Neural cell (in vitro differentiated cells): ENCODE data around the gene CGNL1. TPM values are rescaled to one million over a fixed set of nuclear protein-coding genes. Genes with fewer than 3 reads are reported as not detected.

Experiments
- H2AFZ ChIP-seq: fragments of 200-600, 300-800 bp; sonication (generic), shearing (Covaris generic); 2 replicates; pipeline ENCODE4 v1.6.0; 2014; ENCODE audit warnings: low read depth, mild to moderate bottlenecking, antibody characterized with exemption, low read length, moderate library complexity
- H3F3A ChIP-seq: fragments of 200-600 bp; shearing (Covaris generic); 2 replicates; pipeline ENCODE4 v1.6.1; 2016; ENCODE audit warnings: mild to moderate bottlenecking, moderate library complexity, mixed read lengths, antibody characterized with exemption, low read length; ENCODE audit not compliant: insufficient read depth, poor library complexity, severe bottlenecking
- H3K27ac ChIP-seq: fragments of 200-600, 300-800 bp; sonication (generic), shearing (Covaris generic); 2 replicates; pipeline ENCODE4 v1.5.1; 2014; ENCODE audit warnings: mild to moderate bottlenecking, low read length, moderate library complexity
- H3K27me3 ChIP-seq: fragments of 300-800, 200-600 bp; sonication (generic), shearing (Covaris generic); 2 replicates; pipeline ENCODE4 v1.6.0; 2014; ENCODE audit warnings: mild to moderate bottlenecking, low read depth, low read length, moderate library complexity; ENCODE audit not compliant: insufficient read depth
- H3K36me3 ChIP-seq: fragments of 300-800, 200-600 bp; sonication (generic), shearing (Covaris generic); 2 replicates; pipeline ENCODE4 v1.5.1; 2014; ENCODE audit warnings: mild to moderate bottlenecking, antibody characterized with exemption, low read length, moderate library complexity; ENCODE audit not compliant: insufficient read depth
- H3K4me2 ChIP-seq: fragments of 300-800, 200-600 bp; sonication (generic), shearing (Covaris generic); 2 replicates; pipeline ENCODE4 v1.6.0; 2014; ENCODE audit warnings: mild to moderate bottlenecking, low read length
- H3K4me3 ChIP-seq: fragments of 300-800, 200-600 bp; sonication (generic), shearing (Covaris generic); 2 replicates; pipeline ENCODE4 v1.5.1; 2014; ENCODE audit warnings: mild to moderate bottlenecking, low read length, moderate library complexity
- H3K79me2 ChIP-seq: fragments of 200-600 bp; shearing (Covaris generic); replicated peaks from 2 replicates; pipeline ENCODE4 v1.6.0; 2014; ENCODE audit warnings: mild to moderate bottlenecking, low read length, moderate library complexity; ENCODE audit not compliant: insufficient read depth
- H3K9ac ChIP-seq: fragments of 300-800, 200-600 bp; sonication (generic), shearing (Covaris generic); 2 replicates; pipeline ENCODE4 v1.6.1; 2016; ENCODE audit warnings: mild to moderate bottlenecking, low read length, mixed read lengths
- H3K9me2 ChIP-seq: fragments of 200-600 bp; shearing (Covaris generic); 2 replicates; pipeline ENCODE4 v1.6.1; 2016; ENCODE audit warnings: mild to moderate bottlenecking, low read length, mixed read lengths; ENCODE audit not compliant: insufficient read depth
- H3K9me3 ChIP-seq: fragments of 200-600, 300-800 bp; sonication (generic), shearing (Covaris generic); 2 replicates; pipeline ENCODE4 v1.6.1; 2016; ENCODE audit warnings: mild to moderate bottlenecking, mixed run types, low read length, moderate library complexity, mixed read lengths
- H4K20me1 ChIP-seq: fragments of 200-600 bp; shearing (Covaris generic); 2 replicates; pipeline ENCODE4 v1.6.1; 2016; ENCODE audit warnings: mild to moderate bottlenecking, mixed run types; ENCODE audit not compliant: insufficient read depth
- CTCF ChIP-seq: fragments of 450-650 bp; IDR thresholded peaks from 2 replicates; pipeline ENCODE4 v1.5.1; 2014; ENCODE audit warnings: antibody characterized with exemption, mild to moderate bottlenecking, moderate library complexity; ENCODE audit not compliant: poor library complexity, severe bottlenecking
- EP300 ChIP-seq: fragments of 450-650 bp; conservative IDR thresholded peaks from 2 replicates; pipeline ENCODE4 v1.6.1; 2014; ENCODE audit warnings: antibody characterized with exemption, mild to moderate bottlenecking, moderate library complexity; ENCODE audit not compliant: poor library complexity, severe bottlenecking
- EZH2 ChIP-seq: fragments of 200-600, 300-800 bp; shearing (Covaris generic), sonication (generic); IDR thresholded peaks from 2 replicates; pipeline ENCODE4 v1.6.1; 2014; ENCODE audit warnings: antibody characterized with exemption, low read length, borderline replicate concordance, mild to moderate bottlenecking; ENCODE audit not compliant: insufficient read depth, poor library complexity, severe bottlenecking
- MXI1 ChIP-seq: fragments of 450-650 bp; conservative IDR thresholded peaks from 2 replicates; pipeline ENCODE4 v1.6.1; 2014; ENCODE audit warnings: antibody characterized with exemption, mild to moderate bottlenecking; ENCODE audit not compliant: poor library complexity, severe bottlenecking
- POLR2AphosphoS5 ChIP-seq: IDR thresholded peaks from 2 replicates; pipeline ENCODE4 v1.6.1; 2012
- RAD21 ChIP-seq: fragments of 450-650 bp; conservative IDR thresholded peaks from 2 replicates; pipeline ENCODE4 v1.6.1; 2014; ENCODE audit warnings: antibody characterized with exemption, mild to moderate bottlenecking, moderate library complexity
- REST ChIP-seq: IDR thresholded peaks from 2 replicates; pipeline ENCODE4 v1.6.1; 2012; ENCODE audit warnings: borderline replicate concordance
- SMC3 ChIP-seq: fragments of 450-650 bp; conservative IDR thresholded peaks from 2 replicates; pipeline ENCODE4 v1.6.1; 2014; ENCODE audit warnings: antibody characterized with exemption, mild to moderate bottlenecking, moderate library complexity; ENCODE audit not compliant: poor library complexity
- TAF1 ChIP-seq: IDR thresholded peaks from 2 replicates; pipeline ENCODE4 v1.6.1; 2012; ENCODE audit warnings: low read depth
- polyA plus RNA-seq: library from polyadenylated mRNA; depleted of rRNA; stranded (reverse); fragments of >200 nt; gene quantifications from 2 replicates; pipeline ENCODE4 v1.2.3, GENCODE V29; 2014

Gene CGNL1
- polyA plus RNA-seq, 1 donor from 2014 or later, result 0.26 TPM

GRCh38 chr15:57354436-57355123, 21.7 kb upstream of the CGNL1 start:
- no peaks in the 10 kb centered on the region for H3K9me3 ChIP-seq
- TF ChIP-seq RAD21 (no peak), SMC3 (no peak), POLR2AphosphoS5 (no peak), REST (no peak), MXI1 (no peak), TAF1 (no peak), EZH2 (no peak), CTCF (no peak), EP300 (no peak)
- H3K9ac ChIP-seq, result no peak overlapping the region
- H3K9me2 ChIP-seq, result no peaks in the 10 kb centered on the region
- H3K36me3 ChIP-seq, result no peaks in the 10 kb centered on the region
- no peaks in the 10 kb centered on the region for H3K79me2 ChIP-seq
- no peak overlapping the region for H3K27ac ChIP-seq
- H3K4me3 ChIP-seq, result no peak overlapping the region
- no peak overlapping the region for H3K4me2 ChIP-seq
- no peak overlapping the region for H2AFZ ChIP-seq
- no peaks in the 10 kb centered on the region for H4K20me1 ChIP-seq
- no peaks in the 10 kb centered on the region for H3F3A ChIP-seq
- H3K27me3 ChIP-seq, result no peaks in the 10 kb centered on the region

- Histone ChIP-seq H3K4me2 (no peak overlapping the region), H4K20me1 (no peaks in the 10 kb centered on the region), H3K36me3 (no peaks in the 10 kb centered on the region), H3F3A (no peaks in the 10 kb centered on the region), H3K9ac (no peak overlapping the region), H3K9me2 (no peaks in the 10 kb centered on the region), H2AFZ (no peak overlapping the region), H3K27ac (no peak overlapping the region), H3K79me2 (no peaks in the 10 kb centered on the region), H3K4me3 (no peak overlapping the region), H3K9me3 (no peaks in the 10 kb centered on the region), H3K27me3 (no peaks in the 10 kb centered on the region)
- TF ChIP-seq TAF1 (no peak), REST (no peak), CTCF (no peak), EP300 (no peak), RAD21 (no peak), EZH2 (no peak), MXI1 (no peak), SMC3 (no peak), POLR2AphosphoS5 (no peak)
Measured at GRCh38 chr15:57355259-57355658, 21.0 kb upstream of the CGNL1 start.
